Keratinocyte (primary cell): ENCODE results near the gene ETV1.

ENCODE experiments used
- EZH2 ChIP-seq: IDR thresholded peaks from one replicate; pipeline ENCODE4 v1.6.1; 2012; ENCODE audit warnings: inconsistent platforms, mild to moderate bottlenecking, low read length, moderate library complexity
- TF ChIP-seq, protein P1 (sequence below), 3 experiments: IDR thresholded peaks in 1 of 3; conservative IDR thresholded peaks in 1 of 3; optimal IDR thresholded peaks in 1 of 3; 2 replicates in 2 of 3; 3 replicates in 1 of 3; pipeline versions ENCODE3 to v1.5.1; 2011; ENCODE audit warnings: low read length in 3 of 3, mild to moderate bottlenecking in 3 of 3, moderate library complexity in 2 of 3, control low read depth in 1 of 3, inconsistent platforms in 1 of 3; ENCODE audit not compliant: insufficient read depth in 2 of 3; ENCODE audit errors: extremely low read depth in 1 of 3

DNA sequence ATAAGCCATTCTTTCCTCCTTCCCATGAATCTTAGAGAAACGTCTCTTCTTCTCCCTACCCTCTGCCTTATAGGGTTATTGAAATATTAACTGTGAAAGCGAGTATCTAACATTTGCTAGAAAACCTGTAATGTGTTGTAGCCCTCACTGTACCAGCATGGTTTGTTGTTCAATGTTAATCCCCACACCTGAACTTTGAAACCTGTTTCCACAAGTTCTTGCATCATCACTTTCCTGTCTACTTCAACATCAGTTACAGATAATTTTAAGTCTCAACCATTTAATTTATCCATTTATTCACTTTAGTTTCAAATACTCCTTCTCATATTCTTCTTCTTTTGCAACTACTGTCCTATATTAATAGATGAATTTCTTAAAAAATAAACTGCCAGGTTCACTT, 148.2 kb downstream of the ETV1 start:
- TF ChIP-seq, protein P1, sequence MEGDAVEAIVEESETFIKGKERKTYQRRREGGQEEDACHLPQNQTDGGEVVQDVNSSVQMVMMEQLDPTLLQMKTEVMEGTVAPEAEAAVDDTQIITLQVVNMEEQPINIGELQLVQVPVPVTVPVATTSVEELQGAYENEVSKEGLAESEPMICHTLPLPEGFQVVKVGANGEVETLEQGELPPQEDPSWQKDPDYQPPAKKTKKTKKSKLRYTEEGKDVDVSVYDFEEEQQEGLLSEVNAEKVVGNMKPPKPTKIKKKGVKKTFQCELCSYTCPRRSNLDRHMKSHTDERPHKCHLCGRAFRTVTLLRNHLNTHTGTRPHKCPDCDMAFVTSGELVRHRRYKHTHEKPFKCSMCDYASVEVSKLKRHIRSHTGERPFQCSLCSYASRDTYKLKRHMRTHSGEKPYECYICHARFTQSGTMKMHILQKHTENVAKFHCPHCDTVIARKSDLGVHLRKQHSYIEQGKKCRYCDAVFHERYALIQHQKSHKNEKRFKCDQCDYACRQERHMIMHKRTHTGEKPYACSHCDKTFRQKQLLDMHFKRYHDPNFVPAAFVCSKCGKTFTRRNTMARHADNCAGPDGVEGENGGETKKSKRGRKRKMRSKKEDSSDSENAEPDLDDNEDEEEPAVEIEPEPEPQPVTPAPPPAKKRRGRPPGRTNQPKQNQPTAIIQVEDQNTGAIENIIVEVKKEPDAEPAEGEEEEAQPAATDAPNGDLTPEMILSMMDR (optimal IDR thresholded peaks at IDR 0.05 in 1 of 3, IDR thresholded peaks at IDR 0.05 in 1 of 3, conservative IDR thresholded peaks at IDR 0.05 in 1 of 3; ENCODE audit: extremely low read depth in 1 of 3, insufficient read depth in 2 of 3, low read length in 3 of 3) = no peak
- no peak for TF ChIP-seq EZH2
